Stimulated activated CD8-positive, alpha-beta memory T cell treated with anti-CD3 and anti-CD28 coated beads, Interleukin-15, amount 100 ng/mL, for 48 hours (primary cell): Measurements from ENCODE around the gene IL17C.
A peak's percentile ranks its signal among the peaks of the same experiment; 100 is the strongest.

Experiments
- DNase-seq, 2 donors: peaks; one replicate each; pipeline ENCODE4 v3.0.0-alpha.2; 2020; ENCODE audit warnings: low read depth in 2 of 2

Gene IL17C

DNA sequence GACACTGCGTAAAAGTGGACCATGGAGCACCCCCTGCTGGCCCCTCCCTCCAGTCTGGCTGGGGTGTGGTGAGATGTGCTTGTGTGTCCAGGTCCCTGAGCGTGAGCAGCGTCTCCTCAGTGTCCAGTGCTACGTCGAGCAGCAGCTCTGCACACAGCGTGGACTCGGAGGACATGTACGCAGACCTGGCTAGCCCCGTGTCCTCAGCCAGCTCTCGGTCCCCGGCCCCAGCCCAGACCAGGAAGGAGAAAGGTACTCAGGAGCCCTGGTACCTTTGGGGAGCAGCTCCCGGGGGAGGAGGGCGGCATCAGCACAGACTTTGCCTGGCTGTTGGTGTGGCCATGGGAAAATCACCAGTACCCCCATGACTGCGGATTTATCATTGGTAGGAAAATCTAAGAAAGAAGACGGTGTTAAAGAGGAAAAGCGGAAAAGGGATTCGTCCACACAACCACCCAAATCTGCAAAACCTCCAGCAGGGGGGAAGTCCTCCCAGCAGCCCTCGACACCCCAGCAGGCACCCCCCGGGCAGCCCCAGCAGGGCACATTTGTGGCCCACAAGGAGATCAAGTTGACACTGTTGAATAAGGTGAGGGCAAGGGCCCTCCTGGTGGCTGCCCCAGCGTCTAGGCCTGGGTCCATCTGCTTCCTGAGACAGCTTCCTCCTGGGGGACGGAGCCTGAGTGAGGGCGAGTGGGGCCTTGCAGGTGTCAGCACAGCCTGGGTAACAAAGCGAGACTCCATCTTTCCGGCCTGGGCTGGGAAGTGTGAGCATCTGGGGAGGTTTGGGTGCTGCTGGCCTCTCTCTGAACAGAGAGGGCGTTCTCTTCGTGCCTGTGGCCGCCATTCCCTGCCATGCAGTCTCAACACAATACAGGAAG, 10.6 kb upstream of the IL17C start:
- no peak for DNase-seq

DNA sequence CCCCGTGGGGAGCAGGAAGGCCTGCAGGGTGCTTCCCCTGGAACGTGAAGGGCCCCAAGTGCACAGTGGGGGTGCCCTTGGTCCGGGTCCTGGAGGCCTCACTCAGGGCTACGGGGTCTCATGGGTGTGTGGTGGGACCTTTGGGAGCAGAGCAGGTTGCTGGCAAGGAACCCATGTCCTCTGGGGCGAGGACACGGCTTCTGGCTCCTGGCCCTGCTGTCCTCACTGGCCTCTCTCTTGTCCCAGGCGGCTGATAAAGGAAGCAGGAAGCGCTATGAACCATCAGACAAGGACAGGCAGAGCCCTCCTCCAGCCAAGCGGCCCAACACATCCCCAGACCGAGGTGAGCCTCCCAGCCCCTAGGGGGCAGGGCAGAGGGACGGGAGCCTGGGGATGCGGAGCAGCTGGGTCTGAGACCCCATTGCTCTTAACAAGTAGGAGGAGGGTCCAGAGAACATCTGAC, 9.8 kb upstream of the IL17C start:
- no peak for DNase-seq

DNA sequence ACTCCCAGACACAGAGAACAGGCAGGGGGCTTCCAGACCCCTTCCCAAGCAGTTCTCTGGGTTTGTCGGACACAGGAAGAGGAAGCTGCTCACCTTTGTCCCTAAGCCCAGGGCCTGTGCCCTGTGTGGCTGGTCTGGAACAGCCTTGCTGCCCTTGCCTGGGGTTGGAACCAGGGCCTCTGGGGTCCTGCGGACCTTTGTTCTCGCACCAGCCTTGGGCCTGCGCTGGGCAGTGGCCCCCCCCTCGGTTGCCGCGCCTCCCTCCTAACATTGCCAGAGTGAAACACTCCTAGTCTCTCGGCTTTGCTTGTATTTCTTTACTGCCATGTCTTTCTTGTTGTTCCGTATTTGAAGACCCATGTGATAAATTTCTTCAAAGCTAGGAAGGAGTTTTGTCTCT, 8.5 kb upstream of the IL17C start:
- no peak for DNase-seq

DNA sequence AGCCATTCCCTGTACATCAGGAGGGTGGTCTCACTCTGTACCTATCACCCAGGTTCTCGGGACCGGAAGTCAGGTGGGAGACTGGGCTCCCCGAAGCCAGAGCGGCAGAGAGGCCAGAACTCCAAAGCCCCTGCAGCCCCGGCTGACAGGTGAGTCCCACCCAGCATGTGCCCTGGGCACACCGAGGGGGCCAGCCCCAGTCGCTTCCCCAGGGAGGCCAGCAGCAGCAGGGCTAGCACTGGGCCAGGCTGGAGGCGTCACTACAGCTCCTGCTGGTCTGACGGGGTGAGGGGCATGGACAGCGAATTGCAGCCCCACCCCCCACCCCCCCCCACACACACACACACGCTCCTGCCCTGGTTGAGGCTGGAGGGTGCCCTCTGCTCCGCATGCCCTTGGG, 7.9 kb upstream of the IL17C start:
- DNase-seq, result no peak

DNA sequence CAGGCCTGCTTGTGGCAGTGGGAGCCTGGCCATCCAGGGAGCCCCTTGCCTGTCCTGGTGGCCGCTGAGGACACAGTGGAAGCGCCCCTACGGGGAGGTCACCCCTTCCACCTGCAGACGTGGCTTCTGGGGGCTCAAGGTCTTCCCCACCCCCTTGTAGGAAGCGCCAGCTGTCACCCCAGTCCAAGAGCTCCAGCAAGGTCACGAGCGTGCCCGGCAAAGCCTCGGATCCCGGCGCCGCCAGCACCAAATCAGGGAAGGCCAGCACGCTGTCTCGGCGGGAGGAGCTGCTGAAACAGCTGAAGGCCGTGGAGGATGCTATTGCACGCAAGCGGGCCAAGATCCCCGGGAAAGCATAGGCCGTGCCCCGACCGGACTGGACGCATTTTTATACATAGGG, 7.4 kb upstream of the IL17C start:
- DNase-seq, result no peak

DNA sequence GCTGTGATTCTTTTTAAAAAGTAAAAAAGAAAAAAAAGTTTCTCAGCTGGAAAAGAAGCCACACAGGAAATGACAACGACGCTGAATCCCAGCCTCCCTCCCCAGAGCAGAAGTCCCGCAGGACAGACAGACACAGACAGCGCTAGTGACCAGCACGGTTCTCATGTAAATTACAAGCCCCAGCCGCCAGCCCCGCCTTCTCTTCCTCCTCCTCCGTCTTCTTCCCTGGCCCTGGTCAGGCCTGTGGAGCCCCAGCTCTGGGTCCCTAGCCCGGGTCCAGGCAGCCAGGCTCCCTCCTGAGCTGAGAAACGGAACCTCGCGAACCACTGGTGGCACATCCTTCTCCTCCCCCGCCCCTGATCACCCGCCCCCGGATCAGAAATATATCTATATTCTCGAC, 7.0 kb upstream of the IL17C start:
- DNase-seq, result no peak

DNA sequence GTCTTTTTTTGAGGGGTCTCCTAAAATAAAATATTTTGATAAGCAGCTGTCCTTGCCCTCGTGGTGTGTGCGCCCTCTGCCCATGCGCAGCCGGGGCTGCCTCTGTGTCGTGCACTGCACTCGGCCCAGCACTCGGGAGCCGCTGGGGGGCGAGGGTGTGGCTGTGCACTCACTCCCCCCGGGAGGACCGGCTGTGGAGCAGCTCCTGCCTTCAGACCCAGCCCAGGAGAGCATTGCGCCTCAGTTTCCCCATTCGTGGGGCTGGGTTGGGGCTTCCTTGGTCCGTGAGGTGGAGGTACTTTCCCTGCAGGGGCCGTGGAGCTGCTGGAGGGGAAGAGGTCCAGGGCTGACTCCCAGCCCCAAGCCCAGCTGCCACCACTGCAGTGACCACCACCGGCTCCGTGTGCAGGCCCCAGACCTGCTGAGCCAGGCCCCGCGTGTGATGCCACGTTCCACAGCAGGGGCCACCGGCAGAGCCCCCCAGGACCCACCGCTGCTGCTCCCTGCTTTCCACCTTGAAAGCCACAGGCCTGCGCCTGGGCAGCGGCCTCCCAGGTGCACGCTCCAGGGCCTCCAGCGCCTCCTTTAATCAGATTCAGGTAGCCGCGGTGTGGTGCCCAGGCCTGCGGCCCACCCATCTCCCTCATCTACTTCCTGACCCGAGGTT, 6.3 kb upstream of the IL17C start:
- DNase-seq, result no peak

DNA sequence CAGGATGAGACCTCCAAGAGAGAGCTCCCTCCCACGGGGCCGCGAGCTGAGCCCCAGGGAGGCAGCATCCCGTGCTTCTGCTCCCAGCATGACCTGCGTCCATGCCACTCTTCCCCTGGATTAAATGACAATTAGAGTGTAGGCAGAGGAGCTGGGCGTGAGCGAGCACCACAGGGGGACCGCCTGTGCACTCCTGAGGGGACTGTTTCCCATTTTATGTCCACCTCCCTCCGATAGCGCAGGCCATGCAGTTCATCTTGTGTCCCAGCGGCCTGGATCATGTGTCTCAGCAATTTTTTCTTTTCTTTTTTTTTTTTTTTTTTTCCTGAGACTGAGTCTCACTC, 5.8 kb upstream of the IL17C start:
- no peak for DNase-seq

DNA sequence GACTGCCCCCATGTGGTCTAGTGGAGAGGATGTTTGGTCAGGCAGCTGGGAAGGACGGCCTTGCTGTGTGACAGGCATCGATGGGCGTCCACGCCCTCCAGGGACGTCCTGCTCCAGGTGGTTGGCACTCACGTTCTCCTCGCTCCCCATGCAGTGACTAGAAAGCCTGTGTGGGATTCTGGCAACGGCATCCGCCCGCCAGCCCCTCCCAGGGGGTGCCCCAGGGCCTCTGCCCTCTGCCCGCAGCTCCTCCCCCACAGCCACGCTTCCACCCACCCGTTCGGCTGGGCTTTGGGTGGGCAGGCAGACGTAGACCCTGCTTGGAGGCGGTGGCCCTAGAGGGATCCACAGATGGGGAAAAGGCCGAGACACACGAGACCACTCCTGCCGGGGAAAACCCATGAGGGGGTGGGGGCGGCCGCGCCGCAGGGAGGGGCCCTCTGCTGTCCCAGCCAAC, 4.7 kb upstream of the IL17C start:
- DNase-seq, result peak; percentile 47 to 66

DNA sequence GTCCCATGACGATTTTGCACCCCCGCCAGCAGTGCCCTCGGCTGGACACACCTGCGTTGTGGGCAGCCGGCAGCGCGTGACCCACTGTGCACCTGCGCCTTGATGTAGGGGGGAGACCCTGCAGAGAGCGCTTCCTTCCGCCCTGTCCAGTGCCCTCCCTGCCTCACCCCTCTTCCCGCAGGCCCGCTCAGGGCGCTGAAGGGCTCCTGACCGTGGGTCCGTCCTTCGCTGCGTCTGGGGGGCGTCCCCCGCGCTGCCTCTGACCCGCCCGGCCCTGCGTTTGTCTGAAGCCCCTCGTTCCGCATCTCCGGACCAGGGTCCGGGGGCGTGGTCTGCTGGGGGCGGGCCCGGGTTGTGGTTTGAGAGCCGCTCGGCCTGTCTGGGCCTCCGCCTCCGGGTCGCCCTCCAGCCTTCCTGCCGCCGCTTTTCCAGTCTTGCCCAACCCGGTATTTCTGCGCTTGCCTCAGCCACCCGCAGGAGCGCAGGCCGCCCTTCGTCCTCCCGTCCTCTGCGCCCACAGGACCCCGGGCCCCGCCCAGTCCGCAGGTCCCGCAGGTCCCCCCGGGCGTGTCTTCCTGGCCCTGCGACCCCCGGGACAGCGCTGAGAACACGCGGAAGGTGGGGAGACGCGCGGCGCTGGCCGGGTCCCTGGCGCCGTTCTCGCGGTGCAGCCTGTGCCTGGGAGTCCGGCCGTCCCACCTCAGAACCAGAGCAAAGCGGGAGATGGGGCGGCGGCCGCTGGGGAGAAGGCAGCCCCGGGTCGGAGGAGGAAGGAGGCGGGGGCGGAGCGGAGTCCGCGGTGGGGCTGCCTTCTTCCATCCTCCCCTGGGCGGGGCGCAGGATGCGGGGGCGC, 4.0 kb upstream of the IL17C start:
- peak; percentile 41 to 55 for DNase-seq

DNA sequence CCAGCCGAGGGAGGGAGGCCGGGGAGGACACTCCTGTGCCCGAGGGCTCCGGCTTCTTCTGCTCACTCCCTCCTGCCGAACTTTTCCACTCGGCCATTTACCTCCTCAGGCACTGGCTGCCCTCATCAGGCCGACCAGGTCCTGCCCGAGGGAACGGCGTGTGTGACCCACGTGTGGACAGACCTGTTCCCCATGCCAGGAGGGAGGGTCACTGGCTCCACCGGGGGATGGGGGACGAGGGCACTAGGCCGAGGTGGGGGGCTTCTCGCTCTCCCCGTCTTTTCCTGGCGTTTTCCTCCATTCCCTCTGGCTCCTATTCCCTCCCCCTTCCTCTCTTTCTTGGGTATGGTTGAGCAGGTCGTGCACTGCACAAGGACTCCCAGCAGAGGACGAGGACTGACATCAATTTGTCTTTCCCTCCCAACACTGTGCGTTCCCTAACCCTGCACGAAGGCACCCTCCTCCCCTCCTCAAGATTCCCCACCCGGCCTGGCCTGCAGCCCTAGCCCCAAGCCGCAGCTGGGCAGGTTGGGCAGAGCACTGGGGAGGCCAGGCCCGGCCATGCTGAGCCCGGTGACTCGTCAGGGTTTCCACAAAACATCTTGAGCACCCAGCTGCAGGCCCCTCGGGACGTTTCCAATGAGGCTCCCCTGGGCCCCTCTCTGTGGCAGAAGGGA, 3.2 kb upstream of the IL17C start:
- DNase-seq, result no peak

DNA sequence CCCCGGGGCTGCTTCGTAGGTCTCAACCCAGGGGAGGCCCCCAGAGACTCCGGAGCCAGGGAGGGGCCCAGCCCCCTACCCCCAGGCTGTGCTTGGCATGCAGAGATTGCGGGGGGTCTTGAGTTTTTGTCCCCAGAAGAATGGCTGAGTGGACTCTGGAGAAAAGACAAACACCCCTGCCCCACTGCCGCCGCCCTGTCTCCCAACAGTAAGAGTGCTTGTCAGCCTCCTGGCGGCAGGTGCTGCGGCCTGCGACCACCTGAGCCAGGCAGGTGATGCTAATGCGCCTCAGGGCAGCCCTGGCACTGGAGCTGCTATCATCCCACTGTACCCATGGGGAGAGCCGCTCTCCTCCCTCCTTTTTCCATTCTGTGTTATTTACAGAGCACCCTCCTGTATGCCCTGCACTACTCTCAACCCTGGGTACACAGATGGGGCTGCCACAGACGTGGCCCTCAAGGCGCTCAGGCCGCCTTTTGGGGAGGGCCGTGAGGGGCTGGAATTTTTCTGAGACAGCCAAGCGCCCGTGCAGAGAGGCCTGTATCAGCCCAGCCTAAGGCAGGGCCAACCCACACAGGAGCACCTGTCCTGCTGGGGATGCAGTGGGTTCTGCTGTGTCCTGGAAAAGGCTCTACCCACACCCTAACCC, 2.6 kb upstream of the IL17C start:
- no peak for DNase-seq

DNA sequence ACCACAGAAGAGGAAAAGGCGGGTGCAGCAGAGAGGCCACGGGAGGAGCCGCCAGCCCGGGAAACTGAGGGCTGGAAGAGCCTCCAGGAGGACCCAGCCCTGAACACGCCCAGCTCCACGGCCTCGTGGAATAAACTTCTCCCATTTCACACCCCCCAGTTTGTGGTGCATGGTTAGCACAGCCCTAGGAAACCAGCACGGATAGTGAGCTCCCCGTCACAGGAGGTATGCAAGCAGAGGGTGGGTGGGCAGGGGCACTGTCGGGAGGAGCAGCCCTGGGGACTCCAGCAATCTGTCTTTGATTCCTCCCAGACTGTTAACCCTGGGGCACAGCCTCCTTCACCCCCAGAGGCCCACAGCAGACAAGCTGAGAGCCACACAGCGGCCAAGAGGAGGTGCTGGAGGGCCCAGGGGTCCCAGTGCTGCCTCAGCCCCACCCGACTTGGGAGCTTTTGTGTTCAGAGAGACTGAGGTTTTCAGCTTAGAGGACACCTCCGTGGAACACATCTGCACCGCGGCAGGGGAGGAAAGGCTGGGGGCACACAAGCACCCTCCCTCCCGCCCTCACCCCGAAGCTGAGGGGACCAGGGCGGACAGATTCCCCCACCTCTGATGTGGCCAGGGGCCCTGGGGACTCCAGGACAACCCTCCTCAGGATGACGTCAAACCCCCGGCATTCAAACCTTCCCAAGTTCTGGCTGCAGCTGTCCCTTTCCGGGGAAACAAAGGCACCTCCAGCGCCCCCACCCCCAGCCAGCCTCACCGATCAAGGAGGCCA, 1.7 kb upstream of the IL17C start:
- DNase-seq, result no peak

DNA sequence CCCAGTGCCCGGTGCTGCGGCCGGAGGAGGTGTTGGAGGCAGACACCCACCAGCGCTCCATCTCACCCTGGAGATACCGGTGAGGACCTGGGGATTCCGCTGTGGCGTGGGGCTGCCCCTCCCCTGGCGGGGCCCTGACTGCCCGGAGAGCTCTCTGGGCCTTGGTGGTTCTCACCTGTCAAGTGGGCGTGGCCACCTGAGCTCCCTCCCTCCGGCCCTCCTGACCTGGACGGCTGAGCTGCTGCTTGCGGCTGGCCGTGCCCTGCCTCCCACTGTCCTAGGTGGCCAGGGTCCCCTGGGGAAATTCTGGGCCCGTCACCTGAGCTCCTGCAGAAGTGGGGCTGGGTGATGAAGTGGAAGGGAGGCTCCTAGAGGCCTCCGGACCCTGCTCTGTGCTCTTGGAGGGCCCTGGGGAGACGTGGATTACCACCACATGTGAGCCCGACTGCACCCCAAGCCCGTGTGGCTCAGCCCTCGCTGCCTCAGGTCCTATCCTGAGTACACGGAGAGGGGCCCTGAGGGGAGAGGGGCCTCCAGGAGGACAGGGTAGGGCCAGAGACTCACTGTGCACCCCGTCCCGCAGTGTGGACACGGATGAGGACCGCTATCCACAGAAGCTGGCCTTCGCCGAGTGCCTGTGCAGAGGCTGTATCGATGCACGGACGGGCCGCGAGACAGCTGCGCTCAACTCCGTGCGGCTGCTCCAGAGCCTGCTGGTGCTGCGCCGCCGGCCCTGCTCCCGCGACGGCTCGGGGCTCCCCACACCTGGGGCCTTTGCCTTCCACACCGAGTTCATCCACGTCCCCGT, 1.1 kb downstream of the IL17C start:
- DNase-seq, result no peak

DNA sequence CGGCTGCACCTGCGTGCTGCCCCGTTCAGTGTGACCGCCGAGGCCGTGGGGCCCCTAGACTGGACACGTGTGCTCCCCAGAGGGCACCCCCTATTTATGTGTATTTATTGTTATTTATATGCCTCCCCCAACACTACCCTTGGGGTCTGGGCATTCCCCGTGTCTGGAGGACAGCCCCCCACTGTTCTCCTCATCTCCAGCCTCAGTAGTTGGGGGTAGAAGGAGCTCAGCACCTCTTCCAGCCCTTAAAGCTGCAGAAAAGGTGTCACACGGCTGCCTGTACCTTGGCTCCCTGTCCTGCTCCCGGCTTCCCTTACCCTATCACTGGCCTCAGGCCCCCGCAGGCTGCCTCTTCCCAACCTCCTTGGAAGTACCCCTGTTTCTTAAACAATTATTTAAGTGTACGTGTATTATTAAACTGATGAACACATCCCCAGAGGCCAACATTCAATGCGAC, 1.7 kb downstream of the IL17C start:
- DNase-seq, result no peak

DNA sequence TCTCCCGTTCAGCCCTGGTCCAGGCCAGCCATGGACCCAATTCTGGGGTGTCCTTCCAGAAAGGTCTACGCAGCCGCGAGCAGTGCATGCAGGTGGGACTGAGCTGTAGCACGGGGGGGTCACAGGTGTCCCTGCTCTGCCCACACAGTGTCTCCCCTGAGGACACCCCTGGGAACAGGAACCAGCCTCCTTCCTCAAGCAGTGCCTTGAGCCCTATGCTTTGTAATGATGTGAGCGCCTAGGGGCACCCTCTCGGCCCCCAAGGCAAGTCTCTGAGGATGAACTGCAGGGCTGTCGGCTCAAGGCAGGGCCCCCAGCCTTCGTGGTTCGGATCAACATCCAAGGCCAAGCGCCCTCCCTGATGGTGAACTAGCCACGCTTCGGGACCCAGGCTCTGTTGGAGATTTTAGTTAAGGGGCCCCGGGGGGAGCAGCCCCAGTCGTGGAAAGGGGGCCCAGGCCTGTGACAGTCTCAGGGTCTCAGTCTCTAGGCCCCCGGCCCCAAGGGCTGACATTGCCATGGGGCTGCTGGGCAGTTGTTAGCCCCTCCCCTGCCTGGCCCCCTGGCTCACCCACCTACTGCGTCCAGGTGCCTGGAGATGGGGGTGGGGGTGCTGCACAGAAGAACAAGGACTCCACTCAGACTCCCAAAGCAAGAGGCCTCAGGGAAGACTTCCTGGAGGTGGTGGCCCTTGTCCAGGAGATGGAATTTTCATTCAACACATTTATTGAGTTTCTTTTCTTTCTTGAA, 2.3 kb downstream of the IL17C start:
- DNase-seq, result no peak

DNA sequence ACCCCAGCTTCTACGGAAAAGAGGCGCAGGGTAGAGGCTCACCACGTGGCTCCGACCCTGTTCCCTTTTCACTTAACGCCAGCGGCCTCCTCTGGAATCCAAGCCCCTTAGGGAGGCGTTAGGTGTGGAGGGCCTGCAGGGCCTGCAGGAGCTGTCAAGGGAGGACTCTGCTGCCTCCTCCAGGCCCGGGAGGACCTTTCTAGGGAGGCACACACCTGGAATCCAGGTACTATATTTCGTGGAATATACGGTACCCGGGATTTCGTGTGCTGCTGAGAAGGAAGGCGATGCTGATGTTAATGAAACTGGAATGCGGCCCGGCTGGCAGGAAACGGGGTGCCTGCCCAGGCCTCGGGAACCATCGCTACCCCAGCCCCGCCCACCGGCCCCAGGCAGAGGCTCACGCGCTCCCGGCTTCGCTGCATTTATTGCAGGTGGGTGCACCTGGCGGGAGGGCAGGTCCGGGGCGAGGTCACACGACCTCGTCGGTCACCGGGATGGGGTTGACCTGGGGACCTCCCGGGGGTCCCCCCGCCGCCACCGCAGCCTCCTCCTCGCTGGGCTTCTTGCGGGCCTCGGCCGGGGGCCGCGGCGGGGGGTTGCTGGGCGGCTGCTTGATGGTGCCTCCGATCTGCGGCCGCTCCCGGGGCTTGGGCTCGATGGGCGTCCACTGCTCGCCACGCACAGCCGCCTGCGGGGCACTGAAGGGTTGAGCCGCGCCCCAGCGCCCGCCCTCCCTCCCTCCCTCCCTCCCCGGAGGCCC, 4.7 kb downstream of the IL17C start:
- no peak for DNase-seq

DNA sequence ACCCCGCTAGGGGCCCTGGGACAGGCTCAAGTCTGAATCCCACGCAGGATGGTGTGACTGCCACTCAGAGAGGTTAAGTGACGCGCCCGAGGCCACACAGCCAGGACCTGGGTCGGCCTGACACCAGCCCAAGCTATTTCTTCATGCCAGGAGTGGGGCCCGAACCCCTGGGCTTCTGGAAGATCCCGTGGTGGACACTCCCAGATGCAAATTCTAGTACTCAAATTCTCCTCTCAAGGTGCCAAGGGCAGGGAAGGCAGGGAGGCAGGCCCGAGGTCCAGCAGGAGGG, 5.2 kb downstream of the IL17C start:
- no peak for DNase-seq
